ENCODE measurements around the gene ANTXR1. TPM values are rescaled to one million over a fixed set of nuclear protein-coding genes. Genes with fewer than 3 reads are reported as not detected.

ANTXR1 gene
- polyA plus RNA-seq, 1 donor (not counting 4 experiments of a cell fraction or from before 2014, with no cell fraction given), result 20.4 TPM

GRCh38 chr2:69123182-69123581 lies 110.2 kb downstream of the ANTXR1 start:
- Histone ChIP-seq H3K9me1 (ENCODE audit: control insufficient read depth, extremely low read depth, insufficient read depth, low read length) (no peaks in the 10 kb centered on the region), H3K27ac (ENCODE audit: control insufficient read depth, insufficient read depth, low read length) (no peak overlapping the region), H3K9ac (ENCODE audit: control insufficient read depth, extremely low read depth, insufficient read depth, low read length) (no peak overlapping the region), H2AFZ (ENCODE audit: control insufficient read depth, low read length) (no peak overlapping the region), H3K9me3 (ENCODE audit: control insufficient read depth, low read depth, low read length) (no peaks in the 10 kb centered on the region), H3K4me1 (ENCODE audit: control insufficient read depth, extremely low read depth, insufficient read depth, low read length) (peaks cover 9% of the 10 kb centered on the region), H4K20me1 (ENCODE audit: control insufficient read depth, extremely low read depth, insufficient read depth, low read length) (no peaks in the 10 kb centered on the region), H3K36me3 (ENCODE audit: control insufficient read depth in 2 of 2, extremely low read depth in 1 of 2, insufficient read depth in 2 of 2, low read length in 2 of 2) (peaks cover 3% of the 10 kb centered on the region in 2 experiments), H3K4me3 (ENCODE audit: control insufficient read depth in 2 of 3, extremely low read depth in 1 of 3, insufficient read depth in 2 of 3, low read depth in 1 of 3, low read length in 3 of 3) (no peak overlapping the region), H3K27me3 (ENCODE audit: control insufficient read depth, extremely low read depth, insufficient read depth, low read length) (no peaks in the 10 kb centered on the region), H3K4me2 (ENCODE audit: control insufficient read depth, extremely low read depth, insufficient read depth, low read depth, low read length) (no peak overlapping the region), H3K79me2 (ENCODE audit: control insufficient read depth, insufficient read depth, low read length) (no peaks in the 10 kb centered on the region)
- dilution Hi-C loops (cut with MboI; ENCODE audit: extremely low pct_ligation_motif_present, low sequenced_read_pairs), result no loop called here
- FAIRE-seq (no peak), DNase-seq (ENCODE audit: low read depth, low spot score) (no peak)
- TF ChIP-seq CTCF (optimal IDR thresholded peaks at IDR 0.05 in 1 of 3, IDR thresholded peaks at IDR 0.05 in 1 of 3, conservative IDR thresholded peaks at IDR 0.05 in 1 of 3; ENCODE audit: extremely low read depth in 1 of 3, insufficient read depth in 2 of 3, low read length in 3 of 3) (no peak), EZH2 (IDR thresholded peaks at IDR 0.05; ENCODE audit: low read length) (no peak)

- FAIRE-seq, result no peak
- H3K27ac ChIP-seq (ENCODE audit: control insufficient read depth, insufficient read depth, low read length), result no peak overlapping the region
- H3K79me2 ChIP-seq (ENCODE audit: control insufficient read depth, insufficient read depth, low read length), result no peaks in the 10 kb centered on the region
- no peak overlapping the region for H2AFZ ChIP-seq (ENCODE audit: control insufficient read depth, low read length)
- no peak overlapping the region for H3K4me3 ChIP-seq (ENCODE audit: control insufficient read depth in 2 of 3, extremely low read depth in 1 of 3, insufficient read depth in 2 of 3, low read depth in 1 of 3, low read length in 3 of 3)
- dilution Hi-C loops (cut with MboI; ENCODE audit: extremely low pct_ligation_motif_present, low sequenced_read_pairs), result no loop called here
- TF ChIP-seq EZH2 (IDR thresholded peaks at IDR 0.05; ENCODE audit: low read length) (no peak), CTCF (optimal IDR thresholded peaks at IDR 0.05 in 1 of 3, IDR thresholded peaks at IDR 0.05 in 1 of 3, conservative IDR thresholded peaks at IDR 0.05 in 1 of 3; ENCODE audit: extremely low read depth in 1 of 3, insufficient read depth in 2 of 3, low read length in 3 of 3) (no peak)
- H3K36me3 ChIP-seq (ENCODE audit: control insufficient read depth in 2 of 2, extremely low read depth in 1 of 2, insufficient read depth in 2 of 2, low read length in 2 of 2), result peaks cover 3% of the 10 kb centered on the region in 2 experiments
- no peak overlapping the region for H3K4me2 ChIP-seq (ENCODE audit: control insufficient read depth, extremely low read depth, insufficient read depth, low read depth, low read length)
- H3K4me1 ChIP-seq (ENCODE audit: control insufficient read depth, extremely low read depth, insufficient read depth, low read length), result peaks cover 9% of the 10 kb centered on the region
- no peaks in the 10 kb centered on the region for H3K27me3 ChIP-seq (ENCODE audit: control insufficient read depth, extremely low read depth, insufficient read depth, low read length)
- H3K9me3 ChIP-seq (ENCODE audit: control insufficient read depth, low read depth, low read length), result no peaks in the 10 kb centered on the region
- no peaks in the 10 kb centered on the region for H4K20me1 ChIP-seq (ENCODE audit: control insufficient read depth, extremely low read depth, insufficient read depth, low read length)
- no peak overlapping the region for H3K9ac ChIP-seq (ENCODE audit: control insufficient read depth, extremely low read depth, insufficient read depth, low read length)
- DNase-seq (ENCODE audit: low read depth, low spot score), result no peak
- no peaks in the 10 kb centered on the region for H3K9me1 ChIP-seq (ENCODE audit: control insufficient read depth, extremely low read depth, insufficient read depth, low read length)
These were observed 111.4 kb downstream of the ANTXR1 start for GRCh38 chr2:69124343-69124742.

All from keratinocyte (primary cell).